ENCODE data around the gene PLCL2. TPM values are rescaled to one million over a fixed set of nuclear protein-coding genes. Genes with fewer than 3 reads are reported as not detected.

Gene PLCL2
- total RNA-seq, 1 donor from 2014 or later: 0.85 TPM

DNA sequence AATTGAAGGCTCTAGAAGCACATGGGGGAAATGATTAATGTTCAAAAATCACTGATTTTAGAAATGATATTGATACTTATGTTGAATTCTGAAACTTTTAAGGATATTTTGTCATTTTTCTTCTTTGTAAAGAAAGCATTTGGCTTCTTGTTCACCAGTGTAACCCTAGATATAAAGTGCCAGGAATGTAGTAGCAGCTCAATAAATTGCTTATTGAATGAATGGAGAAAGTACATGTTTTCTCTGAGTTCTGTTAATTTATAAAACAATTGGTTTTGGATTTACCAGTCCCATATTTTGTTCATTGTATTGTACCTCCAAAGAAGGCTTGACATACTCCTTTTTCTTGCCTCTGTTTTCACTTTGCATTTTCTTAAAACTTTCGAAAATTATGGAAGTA is 2.4 kb downstream of the PLCL2 start:
- H3K4me1 Mint-ChIP-seq (ENCODE audit: low read depth): peaks cover 16% of the 10 kb centered on the region
- no peak overlapping the region for H3K4me3 Mint-ChIP-seq (ENCODE audit: unreplicated experiment)
- DNase-seq (ENCODE audit: low spot score): no peak
- H3K27me3 Mint-ChIP-seq (ENCODE audit: low read depth): peaks cover 11% of the 10 kb centered on the region
- H3K9me3 Mint-ChIP-seq (ENCODE audit: low read depth): no peaks in the 10 kb centered on the region
- no peaks in the 10 kb centered on the region for H3K36me3 Mint-ChIP-seq (ENCODE audit: low read depth)
- no peak overlapping the region for H3K27ac Mint-ChIP-seq (ENCODE audit: unreplicated experiment)
- TF ChIP-seq, protein P1, sequence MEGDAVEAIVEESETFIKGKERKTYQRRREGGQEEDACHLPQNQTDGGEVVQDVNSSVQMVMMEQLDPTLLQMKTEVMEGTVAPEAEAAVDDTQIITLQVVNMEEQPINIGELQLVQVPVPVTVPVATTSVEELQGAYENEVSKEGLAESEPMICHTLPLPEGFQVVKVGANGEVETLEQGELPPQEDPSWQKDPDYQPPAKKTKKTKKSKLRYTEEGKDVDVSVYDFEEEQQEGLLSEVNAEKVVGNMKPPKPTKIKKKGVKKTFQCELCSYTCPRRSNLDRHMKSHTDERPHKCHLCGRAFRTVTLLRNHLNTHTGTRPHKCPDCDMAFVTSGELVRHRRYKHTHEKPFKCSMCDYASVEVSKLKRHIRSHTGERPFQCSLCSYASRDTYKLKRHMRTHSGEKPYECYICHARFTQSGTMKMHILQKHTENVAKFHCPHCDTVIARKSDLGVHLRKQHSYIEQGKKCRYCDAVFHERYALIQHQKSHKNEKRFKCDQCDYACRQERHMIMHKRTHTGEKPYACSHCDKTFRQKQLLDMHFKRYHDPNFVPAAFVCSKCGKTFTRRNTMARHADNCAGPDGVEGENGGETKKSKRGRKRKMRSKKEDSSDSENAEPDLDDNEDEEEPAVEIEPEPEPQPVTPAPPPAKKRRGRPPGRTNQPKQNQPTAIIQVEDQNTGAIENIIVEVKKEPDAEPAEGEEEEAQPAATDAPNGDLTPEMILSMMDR (IDR thresholded peaks at IDR 0.05): no peak

DNA sequence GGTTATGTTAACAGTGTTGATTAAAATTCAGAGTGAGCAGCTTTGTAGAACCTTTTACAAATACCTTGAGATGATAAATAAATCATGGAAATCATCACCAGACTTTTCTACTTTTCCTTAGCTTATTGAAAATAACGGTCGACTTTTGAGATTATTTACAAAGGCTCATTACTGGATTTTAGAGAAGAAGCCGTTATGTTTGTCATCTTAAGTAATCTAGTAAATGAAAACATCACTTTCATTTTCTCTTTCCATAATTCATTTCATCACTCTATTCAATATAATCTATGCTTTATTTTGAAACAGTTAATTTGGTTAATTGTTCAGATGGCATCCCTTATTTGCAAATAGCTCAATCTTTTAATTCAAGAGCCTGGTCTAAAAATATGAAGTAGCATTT is 3.6 kb downstream of the PLCL2 start:
- Mint-ChIP-seq H3K27ac (ENCODE audit: unreplicated experiment) (no peak overlapping the region), H3K4me1 (ENCODE audit: low read depth) (peaks cover 15% of the 10 kb centered on the region), H3K27me3 (ENCODE audit: low read depth) (peaks cover 11% of the 10 kb centered on the region), H3K9me3 (ENCODE audit: low read depth) (no peaks in the 10 kb centered on the region), H3K36me3 (ENCODE audit: low read depth) (no peaks in the 10 kb centered on the region), H3K4me3 (ENCODE audit: unreplicated experiment) (no peak overlapping the region)
- TF ChIP-seq, protein P1 (IDR thresholded peaks at IDR 0.05): no peak
- no peak for DNase-seq (ENCODE audit: low spot score)

DNA sequence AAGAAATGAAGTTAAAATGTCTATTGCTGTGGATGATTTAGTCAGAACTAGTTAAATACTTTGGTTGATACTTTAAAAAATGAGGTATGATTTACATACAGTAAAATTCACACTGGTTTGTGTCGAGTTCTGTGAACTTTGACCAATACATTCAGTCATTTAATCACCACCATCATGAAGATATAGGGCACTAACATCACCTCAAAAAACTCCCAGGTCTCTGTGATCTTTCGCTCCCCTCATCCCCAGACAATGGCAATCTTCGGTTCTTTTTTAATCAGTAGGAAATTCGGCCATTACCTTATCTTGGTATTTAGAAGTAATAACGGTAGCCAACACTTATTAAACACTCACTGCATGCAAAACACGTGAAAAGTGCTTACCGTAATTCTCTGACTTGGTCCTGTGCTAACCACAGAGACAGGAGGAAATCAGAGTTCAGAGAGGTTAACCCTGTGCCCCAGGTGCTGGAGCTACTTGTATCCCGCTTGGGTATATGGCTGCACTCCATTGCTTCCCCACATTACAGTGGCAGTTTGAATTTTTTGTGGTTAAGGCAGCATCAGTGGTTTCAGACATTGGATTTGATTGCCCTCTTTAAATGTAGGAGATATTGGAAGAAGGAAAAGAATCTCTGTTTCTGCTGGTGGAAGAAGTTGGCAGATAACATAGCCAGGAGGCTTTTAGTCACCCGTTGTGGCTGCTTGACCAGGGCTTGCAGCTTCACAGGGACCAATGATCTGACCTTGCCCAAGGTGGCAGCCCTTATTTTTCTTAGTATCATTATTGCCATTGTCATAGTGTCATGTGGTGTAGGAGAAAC is 4.2 kb downstream of the PLCL2 start:
- Mint-ChIP-seq H3K4me1 (ENCODE audit: low read depth) (peaks cover 11% of the 10 kb centered on the region), H3K36me3 (ENCODE audit: low read depth) (no peaks in the 10 kb centered on the region), H3K27ac (ENCODE audit: unreplicated experiment) (no peak overlapping the region), H3K9me3 (ENCODE audit: low read depth) (no peaks in the 10 kb centered on the region), H3K27me3 (ENCODE audit: low read depth) (peaks cover 11% of the 10 kb centered on the region), H3K4me3 (ENCODE audit: unreplicated experiment) (no peak overlapping the region)
- TF ChIP-seq, protein P1 (IDR thresholded peaks at IDR 0.05): no peak
- DNase-seq (ENCODE audit: low spot score): no peak

DNA sequence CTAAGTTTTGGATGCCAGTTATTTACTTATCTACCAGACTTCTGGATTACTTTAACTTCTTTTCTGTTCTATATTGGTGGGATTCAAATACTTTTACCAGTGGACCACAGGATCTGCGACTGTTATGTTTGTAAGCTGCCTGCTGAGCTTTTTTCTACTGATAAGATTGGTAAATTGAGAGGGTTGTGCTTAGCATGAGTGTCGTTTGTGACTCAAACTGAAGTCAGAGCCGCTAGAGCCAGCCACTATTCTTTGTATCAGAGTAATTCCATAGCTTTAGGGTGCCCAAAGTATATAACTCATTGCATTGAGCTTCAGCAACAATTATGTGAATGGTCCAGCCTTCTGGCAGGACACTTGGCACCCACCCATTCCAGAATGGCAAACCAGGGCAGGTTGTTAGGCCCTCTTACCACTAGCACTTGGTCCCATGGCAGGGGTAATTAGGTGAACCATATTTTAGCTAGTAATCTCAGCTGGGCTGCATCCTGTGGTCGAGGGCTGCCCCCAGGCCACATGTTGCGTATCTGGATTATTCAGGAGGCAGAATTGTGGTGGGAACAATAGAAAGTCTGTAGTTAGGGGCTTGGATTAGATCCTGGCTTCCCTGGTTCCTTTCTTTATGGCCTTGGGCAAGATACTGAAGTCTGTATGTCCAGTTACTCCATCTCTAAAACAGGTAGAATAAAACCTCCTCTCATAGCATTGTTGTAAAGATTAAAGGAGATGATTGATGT is 6.0 kb downstream of the PLCL2 start:
- DNase-seq (ENCODE audit: low spot score): no peak
- no peak overlapping the region for H3K27ac Mint-ChIP-seq (ENCODE audit: unreplicated experiment)
- H3K4me3 Mint-ChIP-seq (ENCODE audit: unreplicated experiment): no peak overlapping the region
- H3K4me1 Mint-ChIP-seq (ENCODE audit: low read depth): peaks cover 5% of the 10 kb centered on the region
- TF ChIP-seq, protein P1 (IDR thresholded peaks at IDR 0.05): no peak
- H3K9me3 Mint-ChIP-seq (ENCODE audit: low read depth): peaks cover 3% of the 10 kb centered on the region
- H3K36me3 Mint-ChIP-seq (ENCODE audit: low read depth): no peaks in the 10 kb centered on the region
- peaks cover 11% of the 10 kb centered on the region for H3K27me3 Mint-ChIP-seq (ENCODE audit: low read depth)

DNA sequence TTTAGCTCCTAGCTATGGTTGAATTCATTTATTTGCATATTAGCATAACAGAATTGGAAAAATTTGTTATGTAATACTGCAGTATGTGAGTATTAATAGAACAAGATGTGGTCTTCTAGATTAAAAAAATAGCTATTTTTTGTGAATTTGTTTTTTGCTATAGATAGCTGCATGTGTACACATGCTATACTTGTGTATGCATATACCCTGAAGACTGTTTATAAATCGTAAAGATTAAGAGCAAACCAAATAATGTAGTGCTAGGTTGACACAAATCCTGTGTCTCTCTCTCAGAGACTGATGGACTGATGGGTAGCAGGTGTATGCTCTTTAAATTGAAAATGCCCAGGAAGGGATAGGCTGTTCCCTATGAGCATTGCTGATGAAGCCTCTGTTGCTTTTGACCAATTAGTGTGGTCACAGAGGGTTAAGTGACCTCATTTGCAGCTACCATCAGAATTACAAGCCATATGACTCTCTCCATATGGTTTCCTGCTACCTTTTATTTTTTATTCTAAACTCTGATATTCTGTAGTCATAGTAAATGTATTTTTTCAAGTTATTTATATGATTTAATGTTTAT is 9.0 kb downstream of the PLCL2 start:
- DNase-seq (ENCODE audit: low spot score): no peak
- Mint-ChIP-seq H3K4me3 (ENCODE audit: unreplicated experiment) (no peak overlapping the region), H3K36me3 (ENCODE audit: low read depth) (no peaks in the 10 kb centered on the region), H3K4me1 (ENCODE audit: low read depth) (peaks cover 6% of the 10 kb centered on the region), H3K9me3 (ENCODE audit: low read depth) (peaks cover 3% of the 10 kb centered on the region), H3K27me3 (ENCODE audit: low read depth) (peaks cover 10% of the 10 kb centered on the region), H3K27ac (ENCODE audit: unreplicated experiment) (no peak overlapping the region)
- TF ChIP-seq, protein P1 (IDR thresholded peaks at IDR 0.05): no peak
